Activated CD4-positive, CD25-positive, alpha-beta regulatory T cell (primary cell): ENCODE measurements around the gene SYT13.

Experiments used
- DNase-seq, 4 experiments: peaks; one replicate each; lab custom pipeline; 2025; lab: John Stamatoyannopoulos, UW

The SYT13 gene, protein sequence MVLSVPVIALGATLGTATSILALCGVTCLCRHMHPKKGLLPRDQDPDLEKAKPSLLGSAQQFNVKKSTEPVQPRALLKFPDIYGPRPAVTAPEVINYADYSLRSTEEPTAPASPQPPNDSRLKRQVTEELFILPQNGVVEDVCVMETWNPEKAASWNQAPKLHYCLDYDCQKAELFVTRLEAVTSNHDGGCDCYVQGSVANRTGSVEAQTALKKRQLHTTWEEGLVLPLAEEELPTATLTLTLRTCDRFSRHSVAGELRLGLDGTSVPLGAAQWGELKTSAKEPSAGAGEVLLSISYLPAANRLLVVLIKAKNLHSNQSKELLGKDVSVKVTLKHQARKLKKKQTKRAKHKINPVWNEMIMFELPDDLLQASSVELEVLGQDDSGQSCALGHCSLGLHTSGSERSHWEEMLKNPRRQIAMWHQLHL

DNA sequence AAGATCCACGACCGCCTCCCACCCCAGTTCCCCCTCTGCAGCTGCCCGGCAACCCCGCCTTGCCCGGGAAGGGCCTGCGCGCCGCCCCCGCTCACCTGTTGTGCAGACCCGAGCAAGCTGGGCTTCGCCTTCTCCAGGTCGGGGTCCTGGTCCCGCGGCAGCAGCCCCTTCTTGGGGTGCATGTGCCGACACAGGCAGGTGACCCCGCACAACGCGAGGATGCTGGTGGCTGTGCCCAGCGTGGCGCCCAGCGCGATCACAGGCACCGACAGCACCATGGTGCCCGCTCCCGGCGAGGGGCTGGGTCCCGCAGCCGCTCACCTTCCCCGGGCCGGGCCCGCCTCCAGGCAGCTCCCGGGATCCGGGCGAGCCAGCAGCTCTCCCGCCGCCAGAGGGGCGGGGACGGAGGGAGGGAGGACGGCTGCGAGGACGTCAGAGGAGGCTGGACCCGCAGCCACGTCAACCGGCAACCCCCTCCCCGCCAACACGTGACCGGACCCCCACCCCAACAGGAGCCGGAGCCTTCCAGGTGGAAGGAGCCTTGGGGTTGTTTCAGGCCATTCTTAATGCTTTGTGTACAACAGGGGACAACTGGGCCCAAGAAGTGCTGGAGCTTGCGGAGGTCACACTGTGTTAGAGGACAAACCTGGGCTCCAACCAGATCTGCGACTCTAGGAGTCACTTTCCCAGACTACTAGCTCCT lies at the start of gene SYT13:
Gene SYT13, minus strand, starts transcription at position 412 of the 703 bp plus-strand sequence. Its CDS starts 134 bp downstream, at position 278.
- no peak for DNase-seq

- no peak for DNase-seq
These were observed 49.3 kb upstream of the SYT13 start for GRCh38 chr11:45335434-45335833.

GRCh38 chr11:45334836-45335235 lies 48.7 kb upstream of the SYT13 start:
- no peak for DNase-seq

DNA sequence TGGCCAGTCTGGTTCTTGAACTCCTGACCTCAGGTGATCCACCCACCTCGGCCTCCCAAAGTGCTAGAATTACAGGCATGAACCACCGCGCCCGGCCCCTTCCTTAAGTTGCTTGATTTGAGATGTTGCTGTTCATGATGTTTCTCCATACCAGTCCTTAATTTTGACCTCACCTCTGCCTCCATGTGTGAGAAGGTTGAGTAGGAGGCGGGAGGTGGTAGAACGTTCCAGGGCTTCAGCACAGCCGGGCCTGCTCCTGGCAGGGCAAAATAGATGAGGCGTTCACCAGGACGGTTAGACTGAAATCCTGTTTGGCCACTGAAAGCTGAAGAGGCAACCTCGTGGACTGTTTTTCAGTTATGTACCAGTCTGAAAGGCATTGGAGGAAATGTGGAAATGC lies 48.3 kb upstream of the SYT13 start:
- DNase-seq: no peak

GRCh38 chr11:45333001-45333971 lies 47.1 kb upstream of the SYT13 start:
- no peak for DNase-seq

DNA sequence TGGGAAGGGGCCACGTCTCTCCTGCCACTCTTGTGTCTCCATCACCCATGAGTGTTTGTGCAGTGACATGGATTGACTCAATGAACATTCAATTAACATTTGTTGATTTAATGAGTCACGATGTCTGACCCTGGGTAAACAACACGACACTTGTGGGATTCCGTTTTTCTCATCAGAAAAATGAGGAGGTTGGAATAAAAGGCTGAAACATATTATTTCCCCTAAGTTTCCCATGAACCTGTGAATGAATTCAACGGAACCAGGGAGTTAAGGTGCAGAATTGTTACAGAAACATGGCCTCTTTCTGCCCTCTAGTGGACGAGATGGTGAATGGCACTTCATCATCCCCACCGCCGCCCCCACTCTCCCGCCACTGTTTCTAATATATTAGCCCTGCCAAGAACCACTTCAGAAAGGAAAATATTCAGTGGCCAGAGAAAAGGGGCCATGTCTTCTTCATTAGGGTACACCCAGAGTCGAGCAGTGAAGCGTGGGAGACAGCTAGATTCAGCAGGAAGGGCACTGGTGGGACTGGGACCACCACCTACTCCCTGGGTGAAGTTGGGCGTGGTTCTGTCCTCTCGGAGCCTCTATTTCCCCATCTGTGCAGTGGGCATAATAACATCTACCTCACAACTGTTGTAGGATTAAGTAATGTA lies 46.3 kb upstream of the SYT13 start:
- DNase-seq: peak in 1 of 4 experiments; percentile 7

DNA sequence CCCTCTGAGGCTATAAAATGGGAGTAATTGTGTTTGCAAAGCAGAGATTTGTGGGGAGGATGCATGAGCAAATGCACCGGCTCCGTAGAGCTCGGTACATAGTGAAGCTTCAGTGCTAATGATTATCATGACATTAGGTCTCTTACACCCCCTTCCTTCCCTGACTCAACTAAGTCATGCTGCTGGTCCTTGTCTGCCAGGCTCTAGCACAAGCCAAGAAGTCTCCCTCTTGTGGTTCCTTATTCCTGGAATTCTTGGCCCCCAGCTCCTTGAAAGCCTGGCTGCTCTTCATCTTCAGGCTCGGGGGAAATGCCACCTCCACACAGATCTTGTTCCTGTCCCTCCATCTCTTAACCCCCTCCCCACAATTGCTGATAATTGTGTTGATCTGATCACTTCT lies 45.7 kb upstream of the SYT13 start:
- DNase-seq: no peak

GRCh38 chr11:45328726-45329125 lies 42.6 kb upstream of the SYT13 start:
- DNase-seq: no peak

- DNase-seq: no peak
These were observed 38.3 kb upstream of the SYT13 start for GRCh38 chr11:45324459-45324858.

DNA sequence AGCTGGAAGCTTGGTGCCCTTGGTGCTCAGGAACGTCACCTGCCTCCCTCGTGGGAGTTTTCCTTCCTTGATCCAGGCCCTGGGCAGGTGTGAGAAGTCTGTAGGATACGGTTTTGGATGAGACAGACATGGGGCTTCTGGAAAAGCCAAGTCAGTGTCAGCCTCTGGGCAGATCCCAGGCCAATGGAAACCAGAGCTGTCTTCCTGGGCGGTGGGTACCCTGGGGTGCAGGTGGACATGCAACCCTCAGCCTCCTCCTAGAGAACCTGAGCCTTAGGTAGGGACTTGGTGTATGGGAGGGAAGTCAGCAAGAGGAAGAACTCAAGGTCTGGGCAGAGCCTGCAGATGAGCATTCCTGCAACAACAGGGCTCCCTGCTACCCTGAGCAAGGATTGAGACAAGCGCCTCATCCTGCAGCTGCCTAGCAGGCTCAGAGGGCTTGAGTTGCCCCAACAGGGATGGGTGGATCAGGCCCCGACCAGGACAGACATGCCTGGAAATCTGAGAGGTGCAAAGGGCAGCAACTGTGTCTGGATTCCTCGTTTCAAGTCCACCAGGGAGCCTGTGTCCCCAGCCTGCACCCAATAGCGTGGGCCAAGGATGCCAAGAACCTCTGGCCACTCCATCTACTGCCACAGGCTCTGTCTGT lies 37.6 kb upstream of the SYT13 start:
- DNase-seq: no peak

DNA sequence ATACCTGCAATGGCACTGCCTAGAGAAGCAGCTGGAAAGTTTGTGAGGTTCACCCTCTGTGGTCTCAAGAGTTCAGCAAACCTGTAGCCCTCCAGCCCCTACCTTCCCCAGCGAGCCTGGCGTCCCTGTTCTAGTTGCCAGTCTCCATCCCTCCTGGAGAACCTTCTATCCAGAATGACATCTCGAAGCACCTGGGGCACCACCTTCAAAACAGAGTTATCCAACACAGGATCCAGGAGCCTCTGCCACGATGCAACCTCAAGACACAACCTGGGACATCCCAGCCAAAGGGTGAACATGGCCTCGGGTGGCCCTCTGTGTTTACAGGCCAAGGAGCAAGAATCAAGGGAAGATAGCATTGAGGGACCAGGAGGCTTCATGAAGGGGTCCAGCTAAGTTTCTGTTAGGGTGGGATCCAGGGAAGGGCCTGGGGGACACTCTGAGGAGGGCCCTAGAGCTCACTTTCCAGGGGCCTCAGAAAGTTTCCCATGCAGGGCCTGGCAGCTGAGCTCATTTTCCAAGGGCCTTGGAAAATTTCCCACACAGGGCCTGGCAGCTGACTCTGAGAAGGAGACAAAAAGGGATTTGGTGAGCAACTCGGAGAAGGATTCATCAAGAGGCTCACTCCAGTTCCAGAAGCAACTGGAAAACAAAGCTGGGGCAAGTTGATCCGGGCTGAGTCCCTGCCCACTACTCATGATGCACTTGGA lies 36.9 kb upstream of the SYT13 start:
- DNase-seq: no peak

GRCh38 chr11:45322111-45322705 lies 36.1 kb upstream of the SYT13 start:
- no peak for DNase-seq

DNA sequence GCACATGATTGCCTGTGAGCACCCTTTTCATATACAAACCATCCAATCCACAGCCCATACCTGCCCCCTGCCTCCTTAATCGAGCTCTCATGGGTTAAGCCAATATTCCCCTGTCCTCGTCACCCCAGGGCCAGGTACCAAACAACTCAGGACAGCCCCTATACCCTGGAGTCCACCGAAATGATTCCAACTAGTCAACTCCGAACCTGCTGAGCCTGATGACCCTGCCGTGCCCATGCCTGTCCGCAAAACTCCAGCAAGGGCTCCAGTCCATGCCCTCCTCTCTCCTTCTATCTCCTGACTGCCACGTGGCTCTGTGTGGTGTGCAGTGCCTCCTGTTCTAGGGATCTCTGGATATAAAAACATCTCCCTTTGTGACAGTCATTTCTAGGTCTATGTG lies 35.5 kb upstream of the SYT13 start:
- DNase-seq: no peak

GRCh38 chr11:45321031-45321595 lies 35.0 kb upstream of the SYT13 start:
- DNase-seq: no peak

GRCh38 chr11:45320371-45320770 lies 34.2 kb upstream of the SYT13 start:
- DNase-seq: no peak

- no peak for DNase-seq
These were observed 32.9 kb upstream of the SYT13 start for GRCh38 chr11:45319077-45319476.

DNA sequence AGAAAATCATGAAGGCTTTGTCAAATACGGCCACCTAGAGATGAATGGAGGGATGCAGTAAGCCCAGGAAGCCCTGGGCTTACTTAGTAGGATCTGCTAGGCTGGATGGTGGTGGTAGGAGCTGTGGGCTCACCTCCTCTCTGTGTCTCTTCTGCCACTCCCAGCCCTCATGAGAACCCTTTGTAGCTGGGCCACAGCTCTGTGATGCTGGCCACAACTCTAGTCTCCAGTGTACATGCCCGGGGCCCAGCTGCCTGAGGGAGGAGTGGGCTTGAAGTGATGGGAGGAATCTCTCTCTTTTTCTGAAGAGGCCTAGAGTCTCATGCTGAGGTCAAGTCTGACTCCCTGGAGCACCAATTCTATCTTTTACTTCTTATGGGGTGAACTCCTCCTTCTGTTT lies 32.4 kb upstream of the SYT13 start:
- no peak for DNase-seq

- no peak for DNase-seq
These were observed 30.1 kb upstream of the SYT13 start for GRCh38 chr11:45316258-45316657.

DNA sequence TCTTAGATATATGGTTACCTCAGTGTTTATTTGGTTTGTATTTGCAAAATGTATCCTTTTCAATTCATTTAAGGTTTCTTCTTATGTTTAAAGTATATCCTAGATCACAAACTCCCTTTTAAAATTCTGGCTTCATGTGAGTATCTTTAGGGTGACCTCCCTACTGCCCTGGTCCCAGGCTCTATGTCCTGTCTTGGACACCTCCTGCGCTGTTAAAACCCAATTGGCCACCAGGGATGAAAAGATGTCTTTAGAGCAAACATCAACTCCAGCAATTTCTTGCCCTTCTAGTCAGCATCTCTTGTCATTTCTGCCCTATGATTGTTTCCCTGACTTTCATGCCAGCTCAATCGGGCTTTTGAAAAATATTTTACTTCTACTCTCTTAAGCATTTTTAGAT lies 28.8 kb upstream of the SYT13 start:
- no peak for DNase-seq
